Esophagus muscularis mucosa (tissue), 3 donors: ENCODE results near the gene ME1.

Source experiments
- POLR2A ChIP-seq: fragments of 450-650 bp; IDR thresholded peaks from one replicate; pipeline ENCODE4 v1.6.1; 2017; ENCODE audit warnings: antibody characterized with exemption, moderate library complexity, mild to moderate bottlenecking, low read depth
- POLR2AphosphoS5 ChIP-seq, 2 donors: sonication (generic); formaldehyde crosslinking; IDR thresholded peaks; one replicate each; pipeline ENCODE4 v1.6.1; 2017; ENCODE audit warnings: antibody characterized with exemption in 2 of 2
- TF ChIP-seq, protein P1 (sequence below), 3 experiments: fragments of 200-600 bp in 2 of 3; fragments of 450-650 bp in 1 of 3; sonication (generic) in 2 of 3; IDR thresholded peaks; one replicate each; pipeline ENCODE4 v1.5.1; 2017 to 2019; ENCODE audit warnings: antibody characterized with exemption in 3 of 3, mild to moderate bottlenecking in 2 of 3, moderate library complexity in 1 of 3

DNA sequence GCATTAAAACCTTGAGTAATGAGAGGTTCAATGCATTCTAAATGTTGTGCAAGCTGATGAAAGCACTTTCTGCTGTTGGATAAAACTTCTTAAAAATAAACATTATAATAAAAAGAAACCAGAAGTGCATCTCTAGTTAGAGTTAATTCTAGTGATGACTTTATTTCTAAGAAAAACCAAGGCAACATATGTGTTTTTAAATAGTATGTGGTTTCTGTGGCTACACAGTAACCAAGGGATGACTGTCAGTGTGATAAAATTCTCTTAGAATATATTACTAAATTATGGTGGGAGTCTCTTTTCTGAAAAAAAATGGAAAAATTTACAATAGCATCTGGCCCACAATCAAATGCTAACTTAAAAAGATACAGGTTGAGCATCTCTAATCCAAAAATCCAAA lies 117.0 kb downstream of the ME1 start:
- TF ChIP-seq, protein P1, sequence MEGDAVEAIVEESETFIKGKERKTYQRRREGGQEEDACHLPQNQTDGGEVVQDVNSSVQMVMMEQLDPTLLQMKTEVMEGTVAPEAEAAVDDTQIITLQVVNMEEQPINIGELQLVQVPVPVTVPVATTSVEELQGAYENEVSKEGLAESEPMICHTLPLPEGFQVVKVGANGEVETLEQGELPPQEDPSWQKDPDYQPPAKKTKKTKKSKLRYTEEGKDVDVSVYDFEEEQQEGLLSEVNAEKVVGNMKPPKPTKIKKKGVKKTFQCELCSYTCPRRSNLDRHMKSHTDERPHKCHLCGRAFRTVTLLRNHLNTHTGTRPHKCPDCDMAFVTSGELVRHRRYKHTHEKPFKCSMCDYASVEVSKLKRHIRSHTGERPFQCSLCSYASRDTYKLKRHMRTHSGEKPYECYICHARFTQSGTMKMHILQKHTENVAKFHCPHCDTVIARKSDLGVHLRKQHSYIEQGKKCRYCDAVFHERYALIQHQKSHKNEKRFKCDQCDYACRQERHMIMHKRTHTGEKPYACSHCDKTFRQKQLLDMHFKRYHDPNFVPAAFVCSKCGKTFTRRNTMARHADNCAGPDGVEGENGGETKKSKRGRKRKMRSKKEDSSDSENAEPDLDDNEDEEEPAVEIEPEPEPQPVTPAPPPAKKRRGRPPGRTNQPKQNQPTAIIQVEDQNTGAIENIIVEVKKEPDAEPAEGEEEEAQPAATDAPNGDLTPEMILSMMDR (IDR thresholded peaks at IDR 0.05): no peak
- TF ChIP-seq POLR2AphosphoS5 (IDR thresholded peaks at IDR 0.05): no peak
- no peak for TF ChIP-seq POLR2A
